Uterus (tissue), 2 donors: ENCODE data around the gene TRIM28.

Experiments
- POLR2A ChIP-seq, 2 donors: fragments of 450-650 bp; IDR thresholded peaks; one replicate each; pipeline ENCODE4 v1.6.1; 2016; ENCODE audit warnings: antibody characterized with exemption in 2 of 2, mild to moderate bottlenecking in 1 of 2, moderate library complexity in 1 of 2
- TF ChIP-seq, protein P1 (sequence below), 4 experiments: fragments of 200-600 bp in 2 of 4; fragments of 450-650 bp in 2 of 4; sonication (generic) in 2 of 4; IDR thresholded peaks; one replicate each; pipeline ENCODE4 v1.5.1; 2016 to 2019; ENCODE audit warnings: antibody characterized with exemption in 4 of 4, mild to moderate bottlenecking in 2 of 4, moderate library complexity in 1 of 4

DNA sequence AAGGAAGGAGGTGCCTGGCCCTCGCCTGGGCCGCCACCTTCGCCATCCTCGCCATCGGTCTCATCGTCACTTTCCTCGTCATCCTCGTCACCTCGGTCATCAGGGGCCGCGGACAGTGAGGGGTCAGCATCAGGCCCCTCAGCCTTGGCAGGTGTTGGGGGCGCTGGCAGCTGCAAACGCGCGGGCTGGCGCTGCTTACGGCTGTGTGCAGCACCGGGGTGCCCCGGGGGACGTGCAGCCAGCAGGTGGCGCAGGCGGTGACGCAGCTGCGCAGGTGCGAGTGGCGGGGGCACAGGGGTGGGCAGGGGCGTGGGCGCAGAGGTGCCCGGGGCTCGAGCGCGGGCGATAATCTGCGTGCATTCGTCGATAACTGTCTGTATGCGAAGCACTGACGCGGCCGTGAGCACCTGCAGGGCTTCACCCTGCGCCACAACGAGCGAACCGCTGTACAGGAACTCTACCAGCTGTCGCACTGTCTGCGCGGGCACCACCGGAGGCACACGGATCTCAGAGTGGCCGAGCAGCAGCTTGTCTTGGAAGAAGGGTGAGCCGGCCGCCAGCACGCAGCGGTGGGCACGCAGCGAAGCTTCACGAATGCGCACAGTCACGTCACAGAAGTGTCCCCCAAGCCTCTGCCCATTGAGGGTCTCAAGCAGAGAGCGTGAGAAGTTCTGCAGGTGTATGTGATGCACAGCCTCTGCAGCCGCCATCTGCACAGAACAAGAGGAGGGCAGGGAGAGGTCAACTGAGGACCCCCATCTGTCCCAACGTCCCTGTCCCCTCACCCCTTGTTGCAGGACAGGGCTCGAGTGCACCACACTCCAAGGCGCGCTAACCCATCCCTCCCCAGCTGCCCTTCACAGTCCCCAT, 26.7 kb upstream of the TRIM28 start:
- TF ChIP-seq, protein P1, sequence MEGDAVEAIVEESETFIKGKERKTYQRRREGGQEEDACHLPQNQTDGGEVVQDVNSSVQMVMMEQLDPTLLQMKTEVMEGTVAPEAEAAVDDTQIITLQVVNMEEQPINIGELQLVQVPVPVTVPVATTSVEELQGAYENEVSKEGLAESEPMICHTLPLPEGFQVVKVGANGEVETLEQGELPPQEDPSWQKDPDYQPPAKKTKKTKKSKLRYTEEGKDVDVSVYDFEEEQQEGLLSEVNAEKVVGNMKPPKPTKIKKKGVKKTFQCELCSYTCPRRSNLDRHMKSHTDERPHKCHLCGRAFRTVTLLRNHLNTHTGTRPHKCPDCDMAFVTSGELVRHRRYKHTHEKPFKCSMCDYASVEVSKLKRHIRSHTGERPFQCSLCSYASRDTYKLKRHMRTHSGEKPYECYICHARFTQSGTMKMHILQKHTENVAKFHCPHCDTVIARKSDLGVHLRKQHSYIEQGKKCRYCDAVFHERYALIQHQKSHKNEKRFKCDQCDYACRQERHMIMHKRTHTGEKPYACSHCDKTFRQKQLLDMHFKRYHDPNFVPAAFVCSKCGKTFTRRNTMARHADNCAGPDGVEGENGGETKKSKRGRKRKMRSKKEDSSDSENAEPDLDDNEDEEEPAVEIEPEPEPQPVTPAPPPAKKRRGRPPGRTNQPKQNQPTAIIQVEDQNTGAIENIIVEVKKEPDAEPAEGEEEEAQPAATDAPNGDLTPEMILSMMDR (IDR thresholded peaks at IDR 0.05), result no peak
- TF ChIP-seq POLR2A (IDR thresholded peaks at IDR 0.05), result no peak
